GM23338 (cell line): ENCODE data around the gene RIF1. TPM values are rescaled to one million over a fixed set of nuclear protein-coding genes. Genes with fewer than 3 reads are reported as not detected.

Experiments used
- ATAC-seq: fragments of 200-7000 bp; cut with Tn5 transposase; 3 replicates; pipeline ENCODE4 v1.9.1; 2020
- DNase-seq: peaks from one replicate; pipeline ENCODE4 v3.0.0-alpha.2; 2015; ENCODE audit warnings: low spot score
- H2AFZ ChIP-seq: fragments of 200-600 bp; sonication (generic); 2 replicates; pipeline ENCODE4 v1.8.0; 2016; ENCODE audit warnings: antibody characterized with exemption, mild to moderate bottlenecking, moderate library complexity
- H3F3A ChIP-seq: fragments of 200-600 bp; sonication (generic); replicated peaks from 2 replicates; pipeline ENCODE4 v1.8.0; 2017; ENCODE audit warnings: antibody characterized with exemption, mixed run types, low read depth
- H3K27ac ChIP-seq: fragments of 200-600 bp; sonication (generic); 2 replicates; pipeline ENCODE4 v1.6.1; 2016; ENCODE audit warnings: low read depth
- H3K27me3 ChIP-seq: fragments of 200-600 bp; sonication (generic); 2 replicates; pipeline ENCODE4 v1.8.0; 2016; ENCODE audit warnings: mild to moderate bottlenecking, mixed run types, moderate library complexity; ENCODE audit not compliant: insufficient read depth
- H3K36me3 ChIP-seq: fragments of 200-600 bp; sonication (generic); 2 replicates; pipeline ENCODE4 v1.8.0; 2016; ENCODE audit warnings: mild to moderate bottlenecking; ENCODE audit not compliant: insufficient read depth
- H3K4me1 ChIP-seq: fragments of 200-600 bp; sonication (generic); 2 replicates; pipeline ENCODE4 v1.8.0; 2016; ENCODE audit warnings: mild to moderate bottlenecking, moderate library complexity; ENCODE audit not compliant: insufficient read depth
- H3K4me2 ChIP-seq: fragments of 200-600 bp; sonication (generic); 2 replicates; pipeline ENCODE4 v1.7.1; 2017; ENCODE audit warnings: mixed run types
- H3K4me3 ChIP-seq: fragments of 200-600 bp; sonication (generic); 2 replicates; pipeline ENCODE4 v1.6.1; 2016; ENCODE audit warnings: mixed run types
- H3K79me2 ChIP-seq: fragments of 200-600 bp; sonication (generic); replicated peaks from 2 replicates; pipeline ENCODE4 v1.8.0; 2017; ENCODE audit warnings: mild to moderate bottlenecking; ENCODE audit not compliant: insufficient read depth
- H3K9me2 ChIP-seq: fragments of 200-600 bp; sonication (generic); 2 replicates; pipeline ENCODE4 v1.8.0; 2017; ENCODE audit not compliant: insufficient read depth
- H4K20me1 ChIP-seq: fragments of 200-600 bp; sonication (generic); replicated peaks from 2 replicates; pipeline ENCODE4 v1.8.0; 2017; ENCODE audit warnings: mild to moderate bottlenecking; ENCODE audit not compliant: insufficient read depth
- H3K27ac Mint-ChIP-seq: 2 replicates; pipeline ENCODE4 v1.8.0; 2020; ENCODE audit warnings: inconsistent platforms, mild to moderate bottlenecking, moderate library complexity, mixed read lengths
- H3K27me3 Mint-ChIP-seq: 3 replicates; pipeline ENCODE4 v1.8.0; 2022; ENCODE audit warnings: low read depth, mild to moderate bottlenecking, moderate library complexity, mixed read lengths, inconsistent platforms; ENCODE audit not compliant: insufficient read depth, poor library complexity
- H3K36me3 Mint-ChIP-seq: 3 replicates; pipeline ENCODE4 v1.8.0; 2021; ENCODE audit warnings: low read depth, mild to moderate bottlenecking, inconsistent platforms, moderate library complexity, mixed read lengths
- H3K4me1 Mint-ChIP-seq: 3 replicates; pipeline ENCODE4 v1.8.0; 2020; ENCODE audit warnings: mild to moderate bottlenecking, inconsistent platforms, mixed read lengths
- H3K4me3 Mint-ChIP-seq: 3 replicates; pipeline ENCODE4 v1.8.0; 2021; ENCODE audit warnings: moderate library complexity, mild to moderate bottlenecking, inconsistent platforms, mixed read lengths
- H3K9me3 Mint-ChIP-seq: 3 replicates; pipeline ENCODE4 v1.8.0; 2020; ENCODE audit warnings: moderate library complexity, mild to moderate bottlenecking, inconsistent platforms, mixed read lengths
- CTCF ChIP-seq, 2 experiments: fragments of 200-600 bp in 1 of 2; sonication (generic) in 1 of 2; conservative IDR thresholded peaks; 2 replicates each; pipeline versions ENCODE4 v1.5.1 to v1.6.1; 2016 to 2017; ENCODE audit warnings: antibody characterized with exemption in 2 of 2, low read depth in 2 of 2, mild to moderate bottlenecking in 2 of 2, moderate library complexity in 1 of 2
- ETS1 ChIP-seq: IDR thresholded peaks from 2 replicates; pipeline ENCODE4 v1.6.1; 2016; ENCODE audit warnings: antibody characterized with exemption
- EZH2 ChIP-seq: fragments of 200-600 bp; sonication (generic); IDR thresholded peaks from one replicate; pipeline ENCODE4 v1.8.0; 2017; ENCODE audit warnings: antibody characterized with exemption, mild to moderate bottlenecking, low read depth; ENCODE audit not compliant: unreplicated experiment
- NANOG ChIP-seq: IDR thresholded peaks from 2 replicates; pipeline ENCODE4 v1.6.1; 2016; ENCODE audit warnings: antibody characterized with exemption, borderline replicate concordance
- REST ChIP-seq: IDR thresholded peaks from one replicate; pipeline ENCODE4 v1.6.1; 2018; ENCODE audit warnings: antibody characterized with exemption; ENCODE audit not compliant: unreplicated experiment
- STAT1 ChIP-seq: IDR thresholded peaks from one replicate; pipeline ENCODE4 v1.6.1; 2016; ENCODE audit warnings: antibody characterized with exemption; ENCODE audit not compliant: unreplicated experiment
- ZNF114 ChIP-seq: fragments of 250-450 bp; sonication (Bioruptor Pico); IDR thresholded peaks from 2 replicates; pipeline ENCODE4 v1.5.0; 2020; ENCODE audit warnings: mild to moderate bottlenecking, moderate library complexity
- ZNF331 ChIP-seq: fragments of 250-450 bp; sonication (Bioruptor Pico); IDR thresholded peaks from 2 replicates; pipeline ENCODE4 v1.5.0; 2020; ENCODE audit warnings: low read depth, mild to moderate bottlenecking, moderate library complexity
- ZNF462 ChIP-seq: fragments of 250-450 bp; sonication (Bioruptor Pico); IDR thresholded peaks from 2 replicates; pipeline ENCODE4 v1.5.0; 2020; ENCODE audit warnings: mild to moderate bottlenecking, moderate library complexity
- polyA plus RNA-seq: library from polyadenylated mRNA; unstranded; fragments of >200 nt; fragmentation: Nextera tagmentation; extraction: Ambion mirVana; gene quantifications from 2 replicates; pipeline ENCODE4 v1.2.1, GENCODE V29; 2016
- total RNA-seq: library from RNA; depleted of rRNA; stranded (reverse); fragments of >200 nt; shearing (Covaris generic); gene quantifications from 2 replicates; pipeline ENCODE4 v1.2.3, GENCODE V29; 2014

Gene RIF1
- total and polyA plus RNA-seq, 2 experiments from 2014 or later, result 68.5 to 134 TPM

- no peaks in the 10 kb centered on the region for H3K27me3 Mint-ChIP-seq
- no peak overlapping the region for H2AFZ ChIP-seq
- H3K27ac ChIP-seq, result no peak overlapping the region
- H3K4me1 Mint-ChIP-seq, result no peaks in the 10 kb centered on the region
- no peak overlapping the region for H3K4me3 Mint-ChIP-seq
- no peak overlapping the region for H3K27ac Mint-ChIP-seq
- H3K4me1 ChIP-seq, result no peaks in the 10 kb centered on the region
- 0 out of 2 replicates have a peak, but pooled peaks cover 9% of the 10 kb centered on the region for H4K20me1 ChIP-seq
- no peaks in the 10 kb centered on the region for H3K9me3 Mint-ChIP-seq
- no peaks in the 10 kb centered on the region for H3F3A ChIP-seq
- peaks cover 69% of the 10 kb centered on the region for H3K36me3 Mint-ChIP-seq
- H3K9me2 ChIP-seq, result no peaks in the 10 kb centered on the region
- no peak for ATAC-seq
- no peak overlapping the region for H3K4me3 ChIP-seq
- no peak for DNase-seq
- no peak overlapping the region for H3K4me2 ChIP-seq
- H3K27me3 ChIP-seq, result no peaks in the 10 kb centered on the region
- TF ChIP-seq STAT1 (no peak), ETS1 (no peak), EZH2 (no peak), NANOG (no peak), CTCF (conservative IDR thresholded peaks at IDR 0.05; ENCODE audit: low read depth in 2 of 2) (no peak), ZNF114 (CRISPR knock-in tag) (no peak), REST (no peak), ZNF331 (CRISPR knock-in tag) (no peak), ZNF462 (CRISPR knock-in tag) (no peak)
- peaks cover 32% of the 10 kb centered on the region for H3K36me3 ChIP-seq
- peaks cover 24% of the 10 kb centered on the region for H3K79me2 ChIP-seq
Measured at GRCh38 chr2:151478011-151478410, 68.3 kb downstream of the RIF1 start.
